Astrocyte (in vitro differentiated cells and primary cell): ENCODE results near the gene IDH3A. TPM values are rescaled to one million over a fixed set of nuclear protein-coding genes. Genes with fewer than 3 reads are reported as not detected.

ENCODE experiments used
- DNase-seq: peaks from one replicate; pipeline ENCODE4 v3.0.0-alpha.2; 2010; ENCODE audit warnings: low read depth
- FAIRE-seq: peaks from 2 replicates; lab custom pipeline; 2011; peaks lifted over from hg19 to GRCh38; lab: Jason Lieb, UNC
- H2AFZ ChIP-seq: 2 replicates; pipeline ENCODE4 v1.6.0; 2012; ENCODE audit warnings: low read depth, low read length, inconsistent platforms
- H3K27ac ChIP-seq: 2 replicates; pipeline ENCODE4 v1.5.1; 2011; ENCODE audit warnings: low read depth, low read length, inconsistent platforms
- H3K27me3 ChIP-seq: 2 replicates; pipeline ENCODE4 v1.6.0; 2011; ENCODE audit warnings: low read length, inconsistent platforms; ENCODE audit not compliant: insufficient read depth
- H3K36me3 ChIP-seq: 2 replicates; pipeline ENCODE4 v1.5.1; 2011; ENCODE audit warnings: low read length, inconsistent platforms; ENCODE audit not compliant: insufficient read depth
- H3K4me1 ChIP-seq: 2 replicates; pipeline ENCODE4 v1.5.1; 2011; ENCODE audit warnings: low read length, inconsistent platforms; ENCODE audit not compliant: insufficient read depth
- H3K4me2 ChIP-seq: 2 replicates; pipeline ENCODE4 v1.6.0; 2012; ENCODE audit warnings: low read length, inconsistent platforms
- H3K4me3 ChIP-seq: 2 replicates; pipeline ENCODE4 v1.5.1; 2011; ENCODE audit warnings: low read depth, mild to moderate bottlenecking, low read length, inconsistent platforms; ENCODE audit not compliant: insufficient read depth
- H3K79me2 ChIP-seq: 2 replicates; pipeline ENCODE4 v1.6.0; 2012; ENCODE audit warnings: mild to moderate bottlenecking, low read length, inconsistent platforms; ENCODE audit not compliant: insufficient read depth
- H3K9ac ChIP-seq: 2 replicates; pipeline ENCODE4 v1.6.0; 2012; ENCODE audit warnings: mild to moderate bottlenecking, low read length, inconsistent platforms
- H3K9me3 ChIP-seq: 2 replicates; pipeline ENCODE4 v1.5.1; 2012; ENCODE audit warnings: low read depth, mild to moderate bottlenecking, low read length, inconsistent platforms; ENCODE audit not compliant: insufficient read depth
- H4K20me1 ChIP-seq: 2 replicates; pipeline ENCODE4 v1.6.0; 2012; ENCODE audit warnings: low read length, inconsistent platforms; ENCODE audit not compliant: insufficient read depth
- H3K27ac Mint-ChIP-seq: one replicate; pipeline ENCODE4 v1.8.0; 2021; ENCODE audit warnings: mild to moderate bottlenecking, mixed read lengths; ENCODE audit not compliant: unreplicated experiment
- H3K27me3 Mint-ChIP-seq: one replicate; pipeline ENCODE4 v1.8.0; 2021; ENCODE audit warnings: low read depth, mixed read lengths; ENCODE audit not compliant: unreplicated experiment
- H3K36me3 Mint-ChIP-seq: one replicate; pipeline ENCODE4 v1.8.0; 2021; ENCODE audit warnings: low read depth, mixed read lengths; ENCODE audit not compliant: unreplicated experiment
- H3K4me1 Mint-ChIP-seq: one replicate; pipeline ENCODE4 v1.8.0; 2021; ENCODE audit warnings: low read depth, mixed read lengths; ENCODE audit not compliant: unreplicated experiment
- H3K4me3 Mint-ChIP-seq: one replicate; pipeline ENCODE4 v1.8.0; 2021; ENCODE audit warnings: mild to moderate bottlenecking, moderate library complexity, mixed read lengths; ENCODE audit not compliant: unreplicated experiment
- H3K9me3 Mint-ChIP-seq: one replicate; pipeline ENCODE4 v1.8.0; 2021; ENCODE audit warnings: mild to moderate bottlenecking, mixed read lengths; ENCODE audit not compliant: unreplicated experiment
- CTCF ChIP-seq: IDR thresholded peaks from 2 replicates; pipeline ENCODE4 v1.5.1; 2011; ENCODE audit warnings: low read depth, mild to moderate bottlenecking, inconsistent platforms, low read length, moderate library complexity; ENCODE audit not compliant: insufficient read depth
- EZH2 ChIP-seq: IDR thresholded peaks from 2 replicates; pipeline ENCODE4 v1.6.1; 2012; ENCODE audit warnings: mild to moderate bottlenecking, low read length, inconsistent platforms; ENCODE audit not compliant: insufficient read depth
- total RNA-seq: library from RNA; stranded (reverse); gene quantifications from 2 replicates; pipeline ENCODE4 v1.2.1, GENCODE V29; 2021

Gene IDH3A
- total RNA-seq, 1 donor from 2014 or later = 36.3 TPM

GRCh38 chr15:78157203-78157602 lies 8.0 kb downstream of the IDH3A start:
- H3K4me1 ChIP-seq = no peaks in the 10 kb centered on the region
- Mint-ChIP-seq H3K9me3 (no peaks in the 10 kb centered on the region), H3K36me3 (no peaks in the 10 kb centered on the region), H3K27me3 (no peaks in the 10 kb centered on the region), H3K27ac (no peak overlapping the region), H3K4me3 (no peak overlapping the region), H3K4me1 (no peaks in the 10 kb centered on the region)
- FAIRE-seq = no peak
- H2AFZ ChIP-seq = no peak overlapping the region
- H3K27ac ChIP-seq = no peak overlapping the region
- peaks cover 18% of the 10 kb centered on the region for H3K36me3 ChIP-seq
- peaks cover 17% of the 10 kb centered on the region for H4K20me1 ChIP-seq
- no peaks in the 10 kb centered on the region for H3K27me3 ChIP-seq
- H3K4me2 ChIP-seq = no peak overlapping the region
- DNase-seq = no peak
- peaks cover 26% of the 10 kb centered on the region for H3K79me2 ChIP-seq
- no peak for TF ChIP-seq CTCF
- no peak for TF ChIP-seq EZH2
- H3K4me3 ChIP-seq = no peak overlapping the region
- no peaks in the 10 kb centered on the region for H3K9me3 ChIP-seq
- H3K9ac ChIP-seq = no peak overlapping the region

- Histone ChIP-seq H2AFZ (no peak overlapping the region), H3K27me3 (no peaks in the 10 kb centered on the region), H3K79me2 (peaks cover 7% of the 10 kb centered on the region), H3K4me1 (no peaks in the 10 kb centered on the region), H3K9ac (no peak overlapping the region), H3K27ac (no peak overlapping the region), H4K20me1 (peaks cover 3% of the 10 kb centered on the region), H3K4me3 (no peak overlapping the region), H3K36me3 (peaks cover 20% of the 10 kb centered on the region), H3K4me2 (no peak overlapping the region), H3K9me3 (no peaks in the 10 kb centered on the region)
- DNase-seq (no peak), FAIRE-seq (no peak)
- Mint-ChIP-seq H3K4me3 (no peak overlapping the region), H3K27ac (no peak overlapping the region), H3K36me3 (no peaks in the 10 kb centered on the region), H3K9me3 (no peaks in the 10 kb centered on the region), H3K4me1 (no peaks in the 10 kb centered on the region), H3K27me3 (no peaks in the 10 kb centered on the region)
- TF ChIP-seq EZH2 (no peak), CTCF (no peak)
Measured at GRCh38 chr15:78159395-78159794, 10.2 kb downstream of the IDH3A start.

DNA sequence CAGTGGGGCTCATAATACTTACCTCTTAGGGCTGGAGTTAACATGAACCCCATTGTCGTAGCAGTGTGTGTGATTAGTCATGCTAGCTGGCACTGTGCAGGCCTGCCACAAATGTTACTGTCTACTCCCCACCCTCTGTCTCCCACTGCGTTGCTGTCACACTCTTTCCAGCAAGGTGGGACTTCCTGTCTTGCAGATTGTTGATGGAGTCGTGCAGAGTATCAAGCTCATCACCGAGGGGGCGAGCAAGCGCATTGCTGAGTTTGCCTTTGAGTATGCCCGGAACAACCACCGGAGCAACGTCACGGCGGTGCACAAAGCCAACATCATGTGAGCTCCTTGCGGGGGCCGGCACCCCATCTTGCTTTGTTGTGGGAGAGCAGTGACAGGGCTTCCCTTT lies 12.9 kb downstream of the IDH3A start:
- Histone ChIP-seq H3K4me3 (no peak overlapping the region), H3K79me2 (no peaks in the 10 kb centered on the region), H3K4me2 (no peak overlapping the region), H3K9me3 (no peaks in the 10 kb centered on the region), H3K9ac (no peak overlapping the region), H3K4me1 (no peaks in the 10 kb centered on the region), H2AFZ (no peak overlapping the region), H3K27me3 (no peaks in the 10 kb centered on the region), H3K27ac (no peak overlapping the region), H3K36me3 (peaks cover 32% of the 10 kb centered on the region), H4K20me1 (peaks cover 4% of the 10 kb centered on the region)
- TF ChIP-seq EZH2 (no peak), CTCF (no peak)
- no peaks in the 10 kb centered on the region for H3K27me3 Mint-ChIP-seq
- FAIRE-seq (no peak), DNase-seq (no peak)
- peaks cover 4% of the 10 kb centered on the region for H3K36me3 Mint-ChIP-seq
- no peaks in the 10 kb centered on the region for H3K4me1 Mint-ChIP-seq
- no peaks in the 10 kb centered on the region for H3K9me3 Mint-ChIP-seq
- no peak overlapping the region for H3K4me3 Mint-ChIP-seq
- H3K27ac Mint-ChIP-seq = no peak overlapping the region
